Prostate gland (tissue), 2 donors: ENCODE results near the gene CRMP1.

Source experiments
- POLR2A ChIP-seq: fragments of 450-650 bp; IDR thresholded peaks from one replicate; pipeline ENCODE4 v1.6.1; 2016; ENCODE audit warnings: antibody characterized with exemption, mild to moderate bottlenecking
- POLR2AphosphoS5 ChIP-seq: sonication (generic); formaldehyde crosslinking; IDR thresholded peaks from one replicate; pipeline ENCODE4 v1.6.1; 2017; ENCODE audit warnings: antibody characterized with exemption
- TF ChIP-seq, protein P1 (sequence below), 4 experiments: fragments of 200-600 bp in 2 of 4; fragments of 450-650 bp in 2 of 4; sonication (generic) in 2 of 4; IDR thresholded peaks; 1 replicate in 3 of 4; 2 replicates in 1 of 4; pipeline ENCODE4 v1.5.1; 2016 to 2019; ENCODE audit warnings: antibody characterized with exemption in 4 of 4, mild to moderate bottlenecking in 2 of 4, moderate library complexity in 2 of 4

DNA sequence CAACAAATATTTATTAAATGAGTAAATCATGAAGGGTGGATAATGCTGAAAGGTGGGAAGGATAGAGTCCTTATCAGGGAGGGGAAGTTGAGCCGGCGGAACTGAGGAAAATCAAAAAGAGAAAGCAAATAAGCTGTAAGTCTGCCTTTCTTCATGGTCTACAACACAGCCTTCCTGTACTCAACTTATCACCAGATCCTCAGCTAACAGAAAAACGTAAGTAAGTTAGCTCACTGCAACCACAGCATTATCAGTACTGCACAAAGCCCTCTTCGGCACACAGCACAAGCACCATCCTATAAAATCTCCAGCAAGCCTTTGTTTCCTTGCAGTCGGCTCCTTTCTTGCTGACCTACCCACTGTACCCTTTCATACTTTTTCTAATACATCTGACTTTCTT is 70.3 kb downstream of the CRMP1 start:
- TF ChIP-seq, protein P1, sequence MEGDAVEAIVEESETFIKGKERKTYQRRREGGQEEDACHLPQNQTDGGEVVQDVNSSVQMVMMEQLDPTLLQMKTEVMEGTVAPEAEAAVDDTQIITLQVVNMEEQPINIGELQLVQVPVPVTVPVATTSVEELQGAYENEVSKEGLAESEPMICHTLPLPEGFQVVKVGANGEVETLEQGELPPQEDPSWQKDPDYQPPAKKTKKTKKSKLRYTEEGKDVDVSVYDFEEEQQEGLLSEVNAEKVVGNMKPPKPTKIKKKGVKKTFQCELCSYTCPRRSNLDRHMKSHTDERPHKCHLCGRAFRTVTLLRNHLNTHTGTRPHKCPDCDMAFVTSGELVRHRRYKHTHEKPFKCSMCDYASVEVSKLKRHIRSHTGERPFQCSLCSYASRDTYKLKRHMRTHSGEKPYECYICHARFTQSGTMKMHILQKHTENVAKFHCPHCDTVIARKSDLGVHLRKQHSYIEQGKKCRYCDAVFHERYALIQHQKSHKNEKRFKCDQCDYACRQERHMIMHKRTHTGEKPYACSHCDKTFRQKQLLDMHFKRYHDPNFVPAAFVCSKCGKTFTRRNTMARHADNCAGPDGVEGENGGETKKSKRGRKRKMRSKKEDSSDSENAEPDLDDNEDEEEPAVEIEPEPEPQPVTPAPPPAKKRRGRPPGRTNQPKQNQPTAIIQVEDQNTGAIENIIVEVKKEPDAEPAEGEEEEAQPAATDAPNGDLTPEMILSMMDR (IDR thresholded peaks at IDR 0.05): no peak
- TF ChIP-seq POLR2AphosphoS5: no peak
- TF ChIP-seq POLR2A: no peak
